ENCODE data around the gene ERO1B.

The ERO1B gene

DNA sequence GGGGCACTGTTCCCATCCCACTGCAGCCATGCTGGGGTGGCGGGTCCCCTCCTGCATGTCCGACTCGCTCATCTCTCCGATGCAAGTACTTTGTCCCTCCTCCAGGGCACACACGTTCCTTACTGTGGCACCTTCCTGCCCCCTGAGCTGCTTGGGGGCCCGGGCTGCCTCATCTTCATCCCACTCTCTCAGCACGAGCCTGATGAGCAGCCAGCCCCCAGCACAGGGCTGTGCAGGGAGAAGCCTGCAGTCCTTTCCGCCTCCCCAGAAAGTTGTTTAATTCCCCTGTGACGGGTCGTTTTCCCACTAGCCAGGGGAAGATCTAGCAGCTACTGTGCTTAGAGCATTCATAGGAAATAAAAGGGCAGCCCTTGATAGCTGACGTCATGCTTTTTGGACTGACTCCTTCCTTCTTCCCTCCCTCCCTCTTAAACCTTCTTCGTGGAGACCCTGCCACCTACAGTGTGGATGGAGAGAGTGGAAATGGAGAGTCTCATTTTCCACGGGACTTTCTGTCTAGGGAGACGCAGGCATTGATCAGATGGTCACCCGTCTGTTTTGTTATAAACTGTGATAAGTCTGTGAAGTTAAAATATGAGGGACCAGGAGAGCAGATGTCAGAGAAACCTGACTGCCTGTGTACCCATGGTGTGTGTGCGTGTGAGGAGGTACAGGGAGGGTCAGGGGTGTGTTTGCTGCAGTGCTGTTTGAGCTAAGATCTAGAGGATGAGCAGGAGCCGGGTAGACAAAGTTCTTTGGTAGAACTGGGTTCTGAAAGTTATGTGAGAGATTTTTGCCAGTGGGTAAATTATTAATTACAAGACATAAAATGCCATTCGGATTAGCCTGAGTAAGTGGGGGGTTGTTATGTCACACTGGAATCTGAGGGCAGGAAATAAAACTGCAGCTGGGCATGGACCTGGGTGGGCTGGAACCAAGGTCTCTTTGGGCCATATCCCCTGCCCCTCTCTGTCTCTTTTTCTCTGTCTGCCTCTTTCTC, 105.1 kb downstream of the ERO1B start:
- no peak for FAIRE-seq

DNA sequence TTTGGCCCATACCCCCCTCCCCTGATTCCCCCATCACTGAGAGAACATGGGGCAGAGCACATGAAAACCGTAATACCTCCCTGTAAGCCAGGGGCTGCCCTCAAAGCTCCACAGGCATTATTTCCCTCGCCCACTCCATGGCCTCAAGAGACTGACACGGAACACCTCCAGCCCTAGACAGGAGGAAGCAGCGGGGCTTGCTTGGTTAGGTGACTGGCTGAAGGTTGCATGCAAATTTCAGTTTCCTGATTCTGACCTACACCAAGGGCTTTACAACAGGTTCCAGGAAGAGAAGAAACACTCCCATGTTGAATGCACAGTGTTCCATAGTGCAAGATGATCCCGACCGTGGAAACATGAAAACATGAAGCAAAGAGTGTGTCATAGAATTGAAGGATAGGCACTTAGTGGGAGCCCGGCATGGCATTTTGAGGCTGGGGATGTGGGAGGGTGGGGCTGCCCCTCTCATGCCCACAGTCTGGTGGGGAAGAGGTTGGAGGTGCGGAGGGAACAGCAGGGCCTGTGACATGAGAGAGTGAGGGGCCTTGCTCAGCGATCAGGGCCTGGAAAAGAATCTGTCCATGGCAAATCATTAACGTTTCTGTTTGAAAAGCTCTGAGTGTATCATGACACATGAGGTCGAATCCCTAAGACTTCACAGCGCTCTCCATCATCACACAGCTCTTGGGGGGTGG, 106.0 kb downstream of the ERO1B start:
- no peak for FAIRE-seq

- no peak for FAIRE-seq
These were observed 108.5 kb downstream of the ERO1B start for GRCh38 chr1:236173174-236173767.

- no peak for FAIRE-seq
These were observed 109.6 kb downstream of the ERO1B start for GRCh38 chr1:236172041-236172579.

GRCh38 chr1:236168716-236169429, 112.9 kb downstream of the ERO1B start:
- FAIRE-seq = no peak

- FAIRE-seq = no peak
These were observed 114.2 kb downstream of the ERO1B start for GRCh38 chr1:236167578-236167977.

DNA sequence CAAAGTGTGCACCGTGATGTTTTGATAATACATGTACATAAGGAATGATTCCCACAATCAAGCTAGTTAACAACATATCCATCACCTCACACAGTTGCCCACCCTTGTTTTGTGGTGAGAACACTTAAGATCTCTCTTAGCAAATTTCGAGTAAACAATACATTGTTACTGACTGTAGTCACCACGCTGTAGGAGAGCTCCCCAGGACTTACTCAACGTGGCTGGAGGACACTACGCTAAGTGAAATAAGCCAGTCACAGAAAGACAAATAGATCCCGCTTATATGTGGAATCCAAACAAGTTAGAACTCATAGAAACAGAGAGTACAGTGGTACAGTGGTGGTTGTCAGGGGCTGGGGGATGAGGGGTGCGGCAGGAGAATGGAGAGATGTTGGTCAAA, 114.6 kb downstream of the ERO1B start:
- FAIRE-seq = no peak

GRCh38 chr1:236166041-236166440, 115.7 kb downstream of the ERO1B start:
- no peak for FAIRE-seq
